Common myeloid progenitor, CD34-positive (primary cell): ENCODE measurements around the gene JADE1.

Source experiments
- CTCF ChIA-PET: fragments of 350-600 bp; sonication (Branson Sonifier 250); formaldehyde crosslinking; loops from one replicate; lab custom pipeline; 2021; ENCODE audit warnings: antibody characterized with exemption; lab: Charles Lee
- POLR2A ChIA-PET: fragments of 350-600 bp; sonication (Branson Sonifier 250); formaldehyde crosslinking; loops from one replicate; lab custom pipeline; 2021; ENCODE audit warnings: antibody characterized with exemption; lab: Charles Lee
- DNase-seq, 3 donors: peaks; one replicate each; pipeline versions ENCODE4 v3.0.0 to v3.0.0-alpha.2; 2013
- H3K27ac ChIP-seq, 2 experiments: 1 replicate in 1 of 2; 2 replicates in 1 of 2; pipeline ENCODE4 v1.7.0; 2013; ENCODE audit warnings: inconsistent platforms in 2 of 2, low read length in 2 of 2, mild to moderate bottlenecking in 2 of 2, low read depth in 1 of 2, moderate library complexity in 1 of 2; ENCODE audit not compliant: severe bottlenecking in 2 of 2, insufficient read depth in 1 of 2, poor library complexity in 1 of 2
- H3K27me3 ChIP-seq, 5 experiments: replicated peaks in 2 of 5; 1 replicate in 3 of 5; 2 replicates in 2 of 5; pipeline versions ENCODE4 v1.6.1 to v1.7.0; 2013; ENCODE audit warnings: low read length in 4 of 5, mild to moderate bottlenecking in 2 of 5, moderate library complexity in 2 of 5, inconsistent platforms in 1 of 5; ENCODE audit not compliant: insufficient read depth in 5 of 5, control insufficient read depth in 4 of 5
- H3K36me3 ChIP-seq, 4 experiments: 1 replicate in 2 of 4; 2 replicates in 2 of 4; pipeline versions ENCODE4 v1.6.1 to v1.7.0; 2013; ENCODE audit warnings: low read length in 3 of 4, control low read depth in 1 of 4, mild to moderate bottlenecking in 1 of 4; ENCODE audit not compliant: control insufficient read depth in 4 of 4, insufficient read depth in 4 of 4
- H3K4me1 ChIP-seq, 4 experiments: 1 replicate in 3 of 4; 2 replicates in 1 of 4; pipeline versions ENCODE4 v1.6.1 to v1.7.1; 2013; ENCODE audit warnings: low read length in 3 of 4, mild to moderate bottlenecking in 3 of 4, control low read depth in 1 of 4, inconsistent platforms in 1 of 4, moderate library complexity in 1 of 4; ENCODE audit not compliant: control insufficient read depth in 4 of 4, insufficient read depth in 4 of 4; ENCODE audit errors: control extremely low read depth in 1 of 4
- H3K4me3 ChIP-seq, 7 experiments: 1 replicate in 4 of 7; 2 replicates in 3 of 7; pipeline versions ENCODE4 v1.5.1 to v1.7.0; 2013; ENCODE audit warnings: mild to moderate bottlenecking in 7 of 7, low read length in 6 of 7, moderate library complexity in 6 of 7, inconsistent platforms in 2 of 7, low read depth in 2 of 7, control low read depth in 1 of 7; ENCODE audit not compliant: insufficient read depth in 4 of 7, control insufficient read depth in 1 of 7; ENCODE audit errors: extremely low read depth in 1 of 7
- H3K9me3 ChIP-seq, 5 experiments: 1 replicate in 4 of 5; 2 replicates in 1 of 5; pipeline versions ENCODE4 v1.6.1 to v1.7.1; 2013; ENCODE audit warnings: low read length in 4 of 5, mild to moderate bottlenecking in 2 of 5, inconsistent platforms in 1 of 5, low read depth in 1 of 5, moderate library complexity in 1 of 5; ENCODE audit not compliant: control insufficient read depth in 4 of 5, insufficient read depth in 2 of 5; ENCODE audit errors: control extremely low read depth in 1 of 5
- WGBS: methylation state at CpG from one replicate; pipeline ENCODE4 v1.1.5; 2013; ENCODE audit not compliant: insufficient coverage; 5-methylcytosine and 5-hydroxymethylcytosine counted together

The JADE1 gene

DNA sequence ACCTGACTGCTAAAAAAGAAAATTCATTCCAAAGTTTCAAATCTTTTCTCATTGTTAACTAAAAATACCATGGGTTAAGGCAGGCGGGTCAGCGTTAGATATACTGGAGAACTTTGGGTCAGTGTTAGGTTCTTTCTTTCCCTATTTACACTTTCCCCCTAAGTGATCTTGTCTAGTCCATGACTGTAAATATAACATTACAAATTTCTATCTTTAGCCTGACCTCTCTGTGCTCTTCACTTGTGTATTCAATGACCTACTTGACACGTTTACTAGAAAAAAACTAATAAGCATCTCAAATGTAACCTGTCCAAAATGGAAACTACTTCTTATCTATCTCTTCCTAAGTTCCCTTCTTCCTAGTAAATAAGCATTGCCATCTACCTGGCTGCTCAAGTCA, 95.3 kb downstream of the JADE1 start:
- Histone ChIP-seq H3K9me3 (no peaks in the 10 kb centered on the region), H3K4me3 (no peak overlapping the region), H3K4me1 (peaks cover 0 to 2% (median 0%) of the 10 kb centered on the region in 4 experiments), H3K27ac (no peak overlapping the region), H3K27me3 (no peaks in the 10 kb centered on the region), H3K36me3 (peaks cover 0 to 2% (median under 1%) of the 10 kb centered on the region in 4 experiments)
- no peak for DNase-seq
- WGBS: 100% methylated on average over 2 of the region's 3 CpGs
- CTCF ChIA-PET: no interaction called here
- POLR2A ChIA-PET: no interaction called here

DNA sequence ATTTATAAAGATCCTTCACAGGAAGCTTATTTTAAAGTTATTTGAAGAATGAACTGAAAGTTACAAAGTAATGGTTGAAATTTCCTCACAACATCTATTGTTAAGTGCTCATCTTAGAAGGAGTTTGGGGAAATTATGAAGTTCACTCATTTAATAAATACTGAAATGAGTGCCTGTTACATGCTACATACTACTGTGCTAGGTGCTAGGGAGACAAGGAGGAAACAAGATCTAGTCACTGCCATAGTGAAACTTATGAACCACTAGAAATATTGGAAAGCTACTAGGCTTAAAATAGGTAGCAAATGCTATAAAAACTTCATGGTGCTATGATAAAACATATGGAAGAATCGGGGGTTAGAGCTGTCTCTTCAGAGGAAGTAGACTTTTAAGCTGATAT, 97.1 kb downstream of the JADE1 start:
- ChIA-PET CTCF (interaction anchor here (0.8 to 1.3 kb wide), 3 partner anchors 9 to 51 kb away, joined by 3 to 4 read pairs (median 3); no protein-coding TSS in a partner anchor), POLR2A (no interaction called here)
- peaks cover 0 to 2% (median under 1%) of the 10 kb centered on the region in 4 experiments for H3K36me3 ChIP-seq
- H3K27ac ChIP-seq: no peak overlapping the region
- DNase-seq: no peak
- 100% methylated on average over 1 of the region's 1 CpG for WGBS
- no peak overlapping the region for H3K4me3 ChIP-seq
- no peaks in the 10 kb centered on the region for H3K27me3 ChIP-seq
- no peaks in the 10 kb centered on the region for H3K9me3 ChIP-seq
- H3K4me1 ChIP-seq: peaks cover 0 to 2% (median 0%) of the 10 kb centered on the region in 4 experiments

DNA sequence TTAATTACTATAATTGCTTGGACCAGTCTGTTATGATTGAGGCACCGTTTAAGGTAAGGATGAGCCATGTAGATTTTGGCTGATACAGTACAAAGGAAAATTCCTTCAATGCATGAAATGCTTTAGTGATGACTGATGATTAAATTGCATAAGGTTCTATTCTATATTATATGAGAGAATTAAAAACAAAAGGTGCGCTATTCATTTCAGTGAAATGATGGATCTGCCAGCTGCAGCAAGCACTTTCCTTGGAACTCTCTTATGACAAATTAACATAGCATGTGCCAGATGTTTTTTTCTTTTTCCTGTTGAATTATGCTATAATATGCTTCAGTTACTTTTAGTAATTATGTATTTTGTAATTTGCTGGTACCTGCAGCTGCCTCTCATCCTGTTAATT, 98.5 kb downstream of the JADE1 start:
- Histone ChIP-seq H3K4me3 (no peak overlapping the region), H3K27ac (no peak overlapping the region), H3K4me1 (peaks cover under 1 to 6% (median 4%) of the 10 kb centered on the region in 4 experiments), H3K36me3 (peaks cover 0 to 2% (median 0%) of the 10 kb centered on the region in 4 experiments), H3K27me3 (no peaks in the 10 kb centered on the region), H3K9me3 (no peaks in the 10 kb centered on the region)
- no CpG with 5 or more reads among the region's 2 CpGs for WGBS
- DNase-seq: no peak
- ChIA-PET CTCF (no interaction called here), POLR2A (no interaction called here)

DNA sequence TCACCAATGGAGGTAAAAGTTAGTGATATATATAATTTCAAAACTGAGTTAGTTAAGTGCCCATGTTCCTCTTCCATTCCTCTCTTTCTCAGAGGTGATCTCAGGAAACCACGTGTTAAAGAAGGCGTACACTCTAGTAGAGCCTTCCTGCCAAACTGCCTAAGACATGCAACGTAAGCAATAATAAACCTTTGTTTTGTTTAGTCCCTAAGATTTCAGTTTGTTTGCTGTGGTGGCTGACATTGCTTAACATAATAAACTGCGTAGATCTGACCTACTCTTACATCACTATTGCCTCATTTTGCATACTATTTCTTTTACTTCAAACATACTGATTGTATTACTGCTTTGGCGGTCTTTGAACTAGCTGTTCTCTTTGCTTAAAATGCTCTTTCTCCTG, 99.2 kb downstream of the JADE1 start:
- no peak overlapping the region for H3K4me3 ChIP-seq
- CTCF ChIA-PET: no interaction called here
- peaks cover 4 to 12% (median 10%) of the 10 kb centered on the region in 4 experiments for H3K4me1 ChIP-seq
- 72% methylated on average over 5 of the region's 5 CpGs for WGBS
- POLR2A ChIA-PET: no interaction called here
- H3K9me3 ChIP-seq: no peaks in the 10 kb centered on the region
- H3K27me3 ChIP-seq: no peaks in the 10 kb centered on the region
- peak in 1 of 3 donors; percentile 2 for DNase-seq
- no peak overlapping the region for H3K27ac ChIP-seq
- peaks cover 0 to 2% (median 0%) of the 10 kb centered on the region in 4 experiments for H3K36me3 ChIP-seq

DNA sequence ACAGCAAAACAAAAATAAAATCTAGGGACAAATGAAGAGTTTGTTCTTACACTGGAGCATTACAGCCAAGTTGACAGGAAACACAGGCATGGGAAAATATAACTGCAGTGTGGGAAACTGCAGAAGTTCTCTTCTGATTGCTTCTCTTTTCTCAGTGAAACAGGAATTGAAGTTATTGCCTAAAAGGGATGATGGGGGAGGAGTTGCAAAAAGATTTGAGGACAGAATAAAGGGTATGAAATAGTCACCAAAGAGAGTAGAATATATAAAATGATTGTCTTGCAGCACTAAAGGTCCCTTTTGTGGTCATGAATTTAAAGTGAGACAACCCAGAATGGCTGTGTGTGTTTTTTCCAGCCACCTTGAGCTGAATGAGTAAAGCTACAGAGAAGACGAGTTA, 103.7 kb downstream of the JADE1 start:
- ChIA-PET CTCF (interaction anchor here (0.6 kb wide), 1 partner anchor 350 kb away, joined by 3 read pairs; no protein-coding TSS in a partner anchor), POLR2A (no interaction called here)
- no peaks in the 10 kb centered on the region for H3K27me3 ChIP-seq
- DNase-seq: peak in 2 of 3 donors; percentile 11 to 15
- H3K36me3 ChIP-seq: no peaks in the 10 kb centered on the region
- H3K4me1 ChIP-seq: peaks cover 14 to 41% (median 29%) of the 10 kb centered on the region in 4 experiments
- no CpG with 5 or more reads among the region's 1 CpG for WGBS
- peak overlapping the region in 1 of 7 experiments; percentile 39 for H3K4me3 ChIP-seq
- no peak overlapping the region for H3K27ac ChIP-seq
- H3K9me3 ChIP-seq: no peaks in the 10 kb centered on the region

DNA sequence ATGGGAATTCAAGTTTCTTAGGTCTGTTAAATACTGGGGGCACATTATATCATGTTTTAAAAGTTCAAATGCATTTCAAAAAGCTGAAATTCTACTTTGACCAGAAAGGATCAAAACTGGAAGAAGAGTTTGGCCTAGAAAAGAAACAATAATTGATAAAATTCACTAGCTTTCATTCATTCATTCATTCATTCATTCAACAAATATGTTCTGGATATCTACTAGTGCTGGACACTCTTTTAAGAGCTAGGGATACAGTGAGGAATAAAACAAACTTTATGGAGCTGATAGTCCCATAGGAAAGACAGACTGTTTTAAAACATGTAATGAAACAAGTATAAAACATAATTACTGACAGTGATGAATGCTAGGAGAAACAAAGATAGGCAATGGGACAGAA, 106.0 kb downstream of the JADE1 start:
- no peak for DNase-seq

DNA sequence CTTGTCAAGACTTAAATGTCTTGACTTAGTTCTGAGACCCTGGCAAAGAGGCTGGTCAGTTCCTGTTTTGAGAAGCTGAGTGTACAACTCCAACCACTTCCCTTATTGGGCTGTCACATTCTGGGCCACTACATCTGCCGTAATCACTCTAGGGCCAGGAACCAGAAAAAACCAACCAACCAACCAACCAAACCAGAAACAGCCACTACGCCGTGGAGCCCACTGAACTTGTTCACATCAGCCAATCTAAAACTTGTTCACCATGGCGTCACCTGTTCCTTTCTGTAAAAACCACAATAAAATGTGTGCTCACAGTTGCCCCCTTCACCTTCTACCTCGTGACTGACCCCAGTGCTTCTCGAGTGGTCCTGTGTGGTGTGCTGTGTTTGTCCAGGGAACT, 107.3 kb downstream of the JADE1 start:
- 5% methylated on average over 4 of the region's 6 CpGs for WGBS
- peak overlapping the region in 1 of 2 experiments; percentile 51 for H3K27ac ChIP-seq
- POLR2A ChIA-PET: no interaction called here

More for the DNA sequence above, 106.0 kb downstream of the JADE1 start:
- H3K4me3 ChIP-seq: no peak overlapping the region
- peaks cover 14 to 45% (median 28%) of the 10 kb centered on the region in 4 experiments for H3K4me1 ChIP-seq
- no peaks in the 10 kb centered on the region for H3K27me3 ChIP-seq
- ChIA-PET CTCF (interaction anchor here (0.8 kb wide), 1 partner anchor 9 kb away, joined by 4 read pairs; no protein-coding TSS in a partner anchor), POLR2A (no interaction called here)
- H3K9me3 ChIP-seq: no peaks in the 10 kb centered on the region
- no peaks in the 10 kb centered on the region for H3K36me3 ChIP-seq
- no peak overlapping the region for H3K27ac ChIP-seq

More for the DNA sequence above, 107.3 kb downstream of the JADE1 start:
- Histone ChIP-seq H3K4me3 (peak overlapping the region in 1 of 7 experiments; percentile 49), H3K9me3 (no peaks in the 10 kb centered on the region), H3K4me1 (peaks cover 14 to 45% (median 28%) of the 10 kb centered on the region in 4 experiments), H3K27me3 (no peaks in the 10 kb centered on the region), H3K36me3 (no peaks in the 10 kb centered on the region)
- DNase-seq: peak; percentile 82 to 98 (median 96)
- CTCF ChIA-PET: no interaction called here
